Panc1 (cell line): ENCODE results near the gene PPTC7. TPM values are rescaled to one million over a fixed set of nuclear protein-coding genes. Genes with fewer than 3 reads are reported as not detected.
"Not testable (repeated sequence)": the region's sequence is repeated elsewhere in the genome, so short reads cannot be mapped to it uniquely, and the experiment has no call there.

Source experiments
- ATAC-seq: fragments of 200-7000 bp; cut with Tn5 transposase; 2 replicates; pipeline ENCODE4 v1.9.1; 2020; ENCODE audit warnings: mild to moderate bottlenecking, moderate library complexity
- BruUV-seq: library from RNA; stranded (reverse); fragments of 400-500 nt; replicated peaks from 2 replicates; lab custom pipeline; 2021; lab: Mats Ljungman, UMichigan
- CTCF ChIA-PET: fragments of 300-600 bp; sonication (Branson Sonifier 250); formaldehyde crosslinking; loops from one replicate; lab custom pipeline; 2022; ENCODE audit warnings: antibody characterized with exemption; lab: Charles Lee
- POLR2A ChIA-PET: fragments of 300-600 bp; sonication (Branson Sonifier 250); formaldehyde crosslinking; loops from one replicate; lab custom pipeline; 2022; ENCODE audit warnings: antibody characterized with exemption; lab: Charles Lee
- DNase-seq: peaks from one replicate; pipeline ENCODE4 v3.0.0-alpha.2; 2010; ENCODE audit warnings: low read depth, low spot score
- H3K27ac ChIP-seq: 2 replicates; pipeline ENCODE4 v1.5.1; 2011; ENCODE audit warnings: mild to moderate bottlenecking, low read length, inconsistent platforms
- H3K27me3 ChIP-seq: fragments of 200-500 bp; sonication (Bioruptor generic); 2 replicates; pipeline ENCODE4 v1.6.0; 2014; ENCODE audit warnings: low read length, inconsistent platforms; ENCODE audit not compliant: control insufficient read depth, insufficient read depth
- H3K36me3 ChIP-seq: fragments of 200-500 bp; sonication (Bioruptor generic); 2 replicates; pipeline ENCODE4 v1.5.1; 2014; ENCODE audit warnings: inconsistent platforms, mild to moderate bottlenecking, low read length, moderate library complexity; ENCODE audit not compliant: control insufficient read depth, insufficient read depth
- H3K4me1 ChIP-seq: 2 replicates; pipeline ENCODE4 v1.5.1; 2011; ENCODE audit warnings: inconsistent platforms, mild to moderate bottlenecking, low read length, moderate library complexity; ENCODE audit not compliant: control insufficient read depth, insufficient read depth
- H3K4me3 ChIP-seq, 2 experiments: 2 replicates each; pipeline ENCODE4 v1.5.1; 2011 to 2012; ENCODE audit warnings: low read depth in 2 of 2, low read length in 2 of 2, mild to moderate bottlenecking in 2 of 2, inconsistent platforms in 1 of 2, moderate library complexity in 1 of 2
- H3K9me3 ChIP-seq: fragments of 200-500 bp; sonication (Bioruptor generic); 2 replicates; pipeline ENCODE4 v1.5.1; 2014; ENCODE audit warnings: low read depth, mild to moderate bottlenecking, inconsistent platforms, low read length, moderate library complexity; ENCODE audit not compliant: control insufficient read depth, insufficient read depth
- CTCF ChIP-seq: fragments of 450-650 bp; IDR thresholded peaks from 2 replicates; pipeline ENCODE4 v1.5.1; 2017; ENCODE audit warnings: mild to moderate bottlenecking
- POLR2AphosphoS5 ChIP-seq: IDR thresholded peaks from 2 replicates; pipeline ENCODE4 v1.6.1; 2012; ENCODE audit warnings: mild to moderate bottlenecking, low read depth, low read length, moderate library complexity
- REST ChIP-seq, 2 experiments: IDR thresholded peaks; 2 replicates each; pipeline ENCODE4 v1.6.1; 2011 to 2012; ENCODE audit warnings: low read depth in 2 of 2, control low read depth in 1 of 2, low read length in 1 of 2, mild to moderate bottlenecking in 1 of 2, moderate library complexity in 1 of 2; ENCODE audit not compliant: insufficient read depth in 1 of 2
- SIN3A ChIP-seq: IDR thresholded peaks from 2 replicates; pipeline ENCODE4 v1.6.1; 2012; ENCODE audit warnings: low read depth, mild to moderate bottlenecking, low read length, moderate library complexity, borderline replicate concordance; ENCODE audit not compliant: insufficient read depth
- TCF7L2 ChIP-seq: IDR thresholded peaks from 2 replicates; pipeline ENCODE4 v1.6.1; 2011; ENCODE audit warnings: mild to moderate bottlenecking, low read depth, low read length, inconsistent platforms
- in situ Hi-C: cut with HindIII; loops from 2 replicates; pipeline ENCODE4 v1.10.0; 2016; ENCODE audit warnings: low sequenced_read_pairs, low pct_unique_long_range_greater_than_20kb
- intact Hi-C: fragments of 100-400 bp; cut with micrococcal nuclease; formaldehyde crosslinking; loops from one replicate; pipeline ENCODE4 v1.10.0; 2022; ENCODE audit not compliant: unreplicated experiment
- total RNA-seq: library from RNA; stranded (reverse); gene quantifications from one replicate; pipeline ENCODE4 v1.2.1, GENCODE V29; 2021; ENCODE audit not compliant: unreplicated experiment

Gene PPTC7
- total RNA-seq, 1 experiment from 2014 or later: 18.4 TPM

- Histone ChIP-seq H3K4me3 (no peak overlapping the region), H3K27me3 (no peaks in the 10 kb centered on the region), H3K27ac (no peak overlapping the region), H3K9me3 (peaks cover 9% of the 10 kb centered on the region; the same call in 1 of the 2 replicates), H3K36me3 (no peaks in the 10 kb centered on the region), H3K4me1 (peaks cover 24% of the 10 kb centered on the region)
- ATAC-seq (no peak), DNase-seq (no peak)
- ChIA-PET POLR2A (interaction anchor here (0.5 to 0.7 kb wide), 2 partner anchors 10 to 157 kb away, joined by 3 to 4 read pairs; no protein-coding TSS in a partner anchor), CTCF (interaction anchor here (1.2 kb wide), 1 partner anchor 27 kb away, joined by 9 read pairs; no protein-coding TSS in a partner anchor)
- TF ChIP-seq CTCF (no peak), POLR2AphosphoS5 (no peak), REST (IDR thresholded peaks at IDR 0.05; ENCODE audit: insufficient read depth in 1 of 2, low read depth in 2 of 2, low read length in 1 of 2) (no peak), TCF7L2 (no peak), SIN3A (no peak)
- BruUV-seq: no TSS peak
- intact Hi-C loops (no loop called here), in situ Hi-C loops (no loop called here)
Observed at GRCh38 chr12:110575326-110575725, 7.8 kb downstream of the PPTC7 start.

GRCh38 chr12:110574717-110575230, 8.3 kb downstream of the PPTC7 start:
- H3K9me3 ChIP-seq, H3K4me3 ChIP-seq, ATAC-seq, in situ Hi-C loops, DNase-seq, H3K36me3 ChIP-seq, H3K27me3 ChIP-seq, H3K27ac ChIP-seq, CTCF ChIA-PET, intact Hi-C loops, BruUV-seq: not testable (repeated sequence)
- peaks cover 24% of the 10 kb centered on the region for H3K4me1 ChIP-seq
- POLR2A ChIA-PET: interaction anchor here (0.6 kb wide), 1 partner anchor 178 kb away, joined by 7 read pairs; no protein-coding TSS in a partner anchor

GRCh38 chr12:110574044-110574443, 9.1 kb downstream of the PPTC7 start:
- intact Hi-C loops: no loop called here
- Histone ChIP-seq H3K4me3 (no peak overlapping the region), H3K36me3 (no peaks in the 10 kb centered on the region), H3K27me3 (no peaks in the 10 kb centered on the region), H3K9me3 (peaks cover 12% of the 10 kb centered on the region; the same call in 1 of the 2 replicates), H3K4me1 (peaks cover 24% of the 10 kb centered on the region), H3K27ac (no peak overlapping the region)
- TF ChIP-seq SIN3A (no peak), CTCF (no peak), POLR2AphosphoS5 (no peak), REST (IDR thresholded peaks at IDR 0.05; ENCODE audit: insufficient read depth in 1 of 2, low read depth in 2 of 2, low read length in 1 of 2) (no peak), TCF7L2 (no peak)
- BruUV-seq: no TSS peak
- ChIA-PET POLR2A (interaction anchor here (0.6 kb wide), 2 partner anchors 179 to 1849 kb away, joined by 7 read pairs; no protein-coding TSS in a partner anchor), CTCF (no interaction called here)
- ATAC-seq (no peak), DNase-seq (no peak)
- in situ Hi-C loops: no loop called here
